ENCODE data around the gene RBM42.

DNA sequence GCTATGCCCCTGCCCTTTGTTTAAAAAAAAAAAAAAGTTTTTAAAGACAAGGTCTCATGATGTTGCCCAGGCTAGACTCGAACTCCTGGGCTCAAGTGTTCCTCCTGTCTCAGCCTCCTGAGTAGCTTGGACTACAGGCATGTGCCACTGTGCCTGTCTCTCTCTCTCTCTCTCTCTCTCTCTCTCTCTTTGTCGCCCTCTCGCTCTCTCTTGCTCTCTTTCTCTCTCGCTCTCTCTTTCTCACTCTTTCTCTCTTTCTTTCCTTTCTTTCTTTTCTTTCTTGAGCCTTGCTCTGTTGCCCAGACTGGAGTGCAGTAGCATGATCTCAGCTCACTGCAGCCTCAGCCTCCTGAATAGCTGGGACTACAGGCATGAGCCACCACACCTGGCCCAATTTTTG lies 26.8 kb downstream of the RBM42 start:
- TF ChIP-seq, protein P1, sequence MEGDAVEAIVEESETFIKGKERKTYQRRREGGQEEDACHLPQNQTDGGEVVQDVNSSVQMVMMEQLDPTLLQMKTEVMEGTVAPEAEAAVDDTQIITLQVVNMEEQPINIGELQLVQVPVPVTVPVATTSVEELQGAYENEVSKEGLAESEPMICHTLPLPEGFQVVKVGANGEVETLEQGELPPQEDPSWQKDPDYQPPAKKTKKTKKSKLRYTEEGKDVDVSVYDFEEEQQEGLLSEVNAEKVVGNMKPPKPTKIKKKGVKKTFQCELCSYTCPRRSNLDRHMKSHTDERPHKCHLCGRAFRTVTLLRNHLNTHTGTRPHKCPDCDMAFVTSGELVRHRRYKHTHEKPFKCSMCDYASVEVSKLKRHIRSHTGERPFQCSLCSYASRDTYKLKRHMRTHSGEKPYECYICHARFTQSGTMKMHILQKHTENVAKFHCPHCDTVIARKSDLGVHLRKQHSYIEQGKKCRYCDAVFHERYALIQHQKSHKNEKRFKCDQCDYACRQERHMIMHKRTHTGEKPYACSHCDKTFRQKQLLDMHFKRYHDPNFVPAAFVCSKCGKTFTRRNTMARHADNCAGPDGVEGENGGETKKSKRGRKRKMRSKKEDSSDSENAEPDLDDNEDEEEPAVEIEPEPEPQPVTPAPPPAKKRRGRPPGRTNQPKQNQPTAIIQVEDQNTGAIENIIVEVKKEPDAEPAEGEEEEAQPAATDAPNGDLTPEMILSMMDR (IDR thresholded peaks at IDR 0.05) = no peak
- TF ChIP-seq POLR2A (IDR thresholded peaks at IDR 0.05) = no peak
